ENCODE data around the gene THSD4.

GRCh38 chr15:71654042-71654719, 538.9 kb downstream of the THSD4 start:
- TF ChIP-seq CTCF (IDR thresholded peaks at IDR 0.05) (no peak), POLR2A (IDR thresholded peaks at IDR 0.05) (no peak)
